Activated naive CD4-positive, alpha-beta T cell treated with Interleukin-2 at 50 U/mL for 16 hours (primary cell): Measurements from ENCODE around the gene OPCML.

Experiments
- DNase-seq: peaks from one replicate; pipeline ENCODE4 v3.0.0-alpha.2; 2020

The OPCML gene

GRCh38 chr11:133064152-133064877 is 468.0 kb downstream of the OPCML start:
- DNase-seq: no peak

- no peak for DNase-seq
Observed at GRCh38 chr11:133058501-133058900, 473.8 kb downstream of the OPCML start.

GRCh38 chr11:133053124-133053776 is 479.1 kb downstream of the OPCML start:
- no peak for DNase-seq

- DNase-seq: no peak
Observed at GRCh38 chr11:133052537-133052936, 479.8 kb downstream of the OPCML start.

GRCh38 chr11:133049244-133050019 is 482.9 kb downstream of the OPCML start:
- no peak for DNase-seq

GRCh38 chr11:133048270-133048669 is 484.0 kb downstream of the OPCML start:
- no peak for DNase-seq

- DNase-seq: no peak
Observed at GRCh38 chr11:133047771-133048115, 484.6 kb downstream of the OPCML start.

GRCh38 chr11:133047036-133047770 is 485.1 kb downstream of the OPCML start:
- DNase-seq: no peak

- DNase-seq: no peak
Observed at GRCh38 chr11:133046252-133046651, 486.0 kb downstream of the OPCML start.

GRCh38 chr11:133041928-133042882 is 490.1 kb downstream of the OPCML start:
- DNase-seq: no peak

GRCh38 chr11:133041181-133041580 is 491.1 kb downstream of the OPCML start:
- DNase-seq: no peak

GRCh38 chr11:133040289-133040900 is 491.9 kb downstream of the OPCML start:
- DNase-seq: no peak

GRCh38 chr11:133038850-133039249 is 493.5 kb downstream of the OPCML start:
- DNase-seq: no peak

- no peak for DNase-seq
Observed at GRCh38 chr11:133034929-133035328, 497.4 kb downstream of the OPCML start.

- DNase-seq: no peak
Observed at GRCh38 chr11:133029107-133029506, 503.2 kb downstream of the OPCML start.

- DNase-seq: no peak
Observed at GRCh38 chr11:133026952-133027351, 505.3 kb downstream of the OPCML start.

- no peak for DNase-seq
Observed at GRCh38 chr11:133024301-133024700, 508.0 kb downstream of the OPCML start.

- DNase-seq: no peak
Observed at GRCh38 chr11:133023232-133023631, 509.1 kb downstream of the OPCML start.

- no peak for DNase-seq
Observed at GRCh38 chr11:133021553-133021952, 510.7 kb downstream of the OPCML start.

GRCh38 chr11:133020372-133020714 is 512.0 kb downstream of the OPCML start:
- DNase-seq: no peak

- DNase-seq: no peak
Observed at GRCh38 chr11:133019545-133020371, 512.5 kb downstream of the OPCML start.
